Measurements from ENCODE around the gene HRH2.
"Not testable (repeated sequence)": the region's sequence is repeated elsewhere in the genome, so short reads cannot be mapped to it uniquely, and the experiment has no call there.

Gene HRH2

GRCh38 chr5:175742290-175742994 is 84.6 kb downstream of the HRH2 start:
- FAIRE-seq = no peak

GRCh38 chr5:175743676-175744210 is 85.9 kb downstream of the HRH2 start:
- FAIRE-seq = no peak

GRCh38 chr5:175745210-175745609 is 87.3 kb downstream of the HRH2 start:
- FAIRE-seq = no peak

GRCh38 chr5:175746851-175747250 is 89.0 kb downstream of the HRH2 start:
- no peak for FAIRE-seq

- no peak for FAIRE-seq
Measured at GRCh38 chr5:175747539-175748060, 89.7 kb downstream of the HRH2 start.

- FAIRE-seq = no peak
Measured at GRCh38 chr5:175748650-175749049, 90.8 kb downstream of the HRH2 start.

- no peak for FAIRE-seq
Measured at GRCh38 chr5:175749591-175749990, 91.7 kb downstream of the HRH2 start.

GRCh38 chr5:175750511-175750931 is 92.7 kb downstream of the HRH2 start:
- FAIRE-seq = no peak

- FAIRE-seq = no peak
Measured at GRCh38 chr5:175751369-175751768, 93.5 kb downstream of the HRH2 start.

GRCh38 chr5:175752826-175753535 is 95.1 kb downstream of the HRH2 start:
- no peak for FAIRE-seq

GRCh38 chr5:175753536-175754402 is 95.9 kb downstream of the HRH2 start:
- no peak for FAIRE-seq

GRCh38 chr5:175759991-175760390 is 102.1 kb downstream of the HRH2 start:
- not testable (repeated sequence) for FAIRE-seq

Data from TTC549 (cell line).